Measurements from ENCODE around the gene FHIP2A.

Gene FHIP2A

GRCh38 chr10:114802177-114802576 lies 19.4 kb upstream of the FHIP2A start:
- Histone ChIP-seq H3K9ac (ENCODE audit: insufficient read length, low read depth) (no peak overlapping the region), H3K4me3 (ENCODE audit: insufficient read length, low read depth) (no peak overlapping the region), H3K27me3 (ENCODE audit: insufficient read depth, insufficient read length) (no peaks in the 10 kb centered on the region), H3K9me3 (ENCODE audit: insufficient read depth, low read length) (no peaks in the 10 kb centered on the region), H3K36me3 (ENCODE audit: insufficient read depth, insufficient read length, low read length) (no peaks in the 10 kb centered on the region), H3K4me1 (ENCODE audit: insufficient read depth, insufficient read length) (no peaks in the 10 kb centered on the region)
- DNase-seq (ENCODE audit: low read depth, low spot score) = no peak
- TF ChIP-seq ZNF274 (IDR thresholded peaks at IDR 0.05; ENCODE audit: low read depth, low read length) (no peak), YY1 (IDR thresholded peaks at IDR 0.05; ENCODE audit: insufficient read depth, insufficient read length) (no peak), SUZ12 (IDR thresholded peaks at IDR 0.05; ENCODE audit: extremely low read depth, insufficient read depth, insufficient read length) (no peak)

GRCh38 chr10:114806562-114807391 lies 14.8 kb upstream of the FHIP2A start:
- H3K4me3 ChIP-seq (ENCODE audit: insufficient read length, low read depth) = no peak overlapping the region
- DNase-seq (ENCODE audit: low read depth, low spot score) = no peak
- no peak overlapping the region for H3K9ac ChIP-seq (ENCODE audit: insufficient read length, low read depth)
- H3K9me3 ChIP-seq (ENCODE audit: insufficient read depth, low read length) = no peaks in the 10 kb centered on the region
- no peaks in the 10 kb centered on the region for H3K36me3 ChIP-seq (ENCODE audit: insufficient read depth, insufficient read length, low read length)
- no peak for TF ChIP-seq ZNF274 (IDR thresholded peaks at IDR 0.05; ENCODE audit: low read depth, low read length)
- TF ChIP-seq SUZ12 (IDR thresholded peaks at IDR 0.05; ENCODE audit: extremely low read depth, insufficient read depth, insufficient read length) = no peak
- TF ChIP-seq YY1 (IDR thresholded peaks at IDR 0.05; ENCODE audit: insufficient read depth, insufficient read length) = no peak
- no peaks in the 10 kb centered on the region for H3K27me3 ChIP-seq (ENCODE audit: insufficient read depth, insufficient read length)
- H3K4me1 ChIP-seq (ENCODE audit: insufficient read depth, insufficient read length) = no peaks in the 10 kb centered on the region

GRCh38 chr10:114808982-114809381 lies 12.6 kb upstream of the FHIP2A start:
- Histone ChIP-seq H3K9ac (ENCODE audit: insufficient read length, low read depth) (no peak overlapping the region), H3K27me3 (ENCODE audit: insufficient read depth, insufficient read length) (no peaks in the 10 kb centered on the region), H3K4me1 (ENCODE audit: insufficient read depth, insufficient read length) (no peaks in the 10 kb centered on the region), H3K4me3 (ENCODE audit: insufficient read length, low read depth) (no peak overlapping the region), H3K9me3 (ENCODE audit: insufficient read depth, low read length) (no peaks in the 10 kb centered on the region), H3K36me3 (ENCODE audit: insufficient read depth, insufficient read length, low read length) (no peaks in the 10 kb centered on the region)
- no peak for TF ChIP-seq YY1 (IDR thresholded peaks at IDR 0.05; ENCODE audit: insufficient read depth, insufficient read length)
- no peak for TF ChIP-seq ZNF274 (IDR thresholded peaks at IDR 0.05; ENCODE audit: low read depth, low read length)
- no peak for TF ChIP-seq SUZ12 (IDR thresholded peaks at IDR 0.05; ENCODE audit: extremely low read depth, insufficient read depth, insufficient read length)
- no peak for DNase-seq (ENCODE audit: low read depth, low spot score)

GRCh38 chr10:114810926-114811325 lies 10.7 kb upstream of the FHIP2A start:
- Histone ChIP-seq H3K9me3 (ENCODE audit: insufficient read depth, low read length) (no peaks in the 10 kb centered on the region), H3K36me3 (ENCODE audit: insufficient read depth, insufficient read length, low read length) (no peaks in the 10 kb centered on the region), H3K27me3 (ENCODE audit: insufficient read depth, insufficient read length) (no peaks in the 10 kb centered on the region), H3K4me3 (ENCODE audit: insufficient read length, low read depth) (no peak overlapping the region), H3K4me1 (ENCODE audit: insufficient read depth, insufficient read length) (no peaks in the 10 kb centered on the region), H3K9ac (ENCODE audit: insufficient read length, low read depth) (no peak overlapping the region)
- TF ChIP-seq SUZ12 (IDR thresholded peaks at IDR 0.05; ENCODE audit: extremely low read depth, insufficient read depth, insufficient read length) (no peak), YY1 (IDR thresholded peaks at IDR 0.05; ENCODE audit: insufficient read depth, insufficient read length) (no peak), ZNF274 (IDR thresholded peaks at IDR 0.05; ENCODE audit: low read depth, low read length) (no peak)
- no peak for DNase-seq (ENCODE audit: low read depth, low spot score)

- no peaks in the 10 kb centered on the region for H3K9me3 ChIP-seq (ENCODE audit: insufficient read depth, low read length)
- H3K27me3 ChIP-seq (ENCODE audit: insufficient read depth, insufficient read length) = no peaks in the 10 kb centered on the region
- no peaks in the 10 kb centered on the region for H3K4me1 ChIP-seq (ENCODE audit: insufficient read depth, insufficient read length)
- TF ChIP-seq ZNF274 (IDR thresholded peaks at IDR 0.05; ENCODE audit: low read depth, low read length) (no peak), SUZ12 (IDR thresholded peaks at IDR 0.05; ENCODE audit: extremely low read depth, insufficient read depth, insufficient read length) (no peak)
- H3K4me3 ChIP-seq (ENCODE audit: insufficient read length, low read depth) = no peak overlapping the region
- no peak for DNase-seq (ENCODE audit: low read depth, low spot score)
- no peak overlapping the region for H3K9ac ChIP-seq (ENCODE audit: insufficient read length, low read depth)
- H3K36me3 ChIP-seq (ENCODE audit: insufficient read depth, insufficient read length, low read length) = no peaks in the 10 kb centered on the region
These were observed 9.7 kb upstream of the FHIP2A start for GRCh38 chr10:114811862-114812261.

GRCh38 chr10:114815791-114816190 lies 5.8 kb upstream of the FHIP2A start:
- H3K9ac ChIP-seq (ENCODE audit: insufficient read length, low read depth) = no peak overlapping the region
- no peaks in the 10 kb centered on the region for H3K4me1 ChIP-seq (ENCODE audit: insufficient read depth, insufficient read length)
- no peaks in the 10 kb centered on the region for H3K27me3 ChIP-seq (ENCODE audit: insufficient read depth, insufficient read length)
- H3K9me3 ChIP-seq (ENCODE audit: insufficient read depth, low read length) = 0 out of 2 replicates have a peak, but pooled peaks cover 4% of the 10 kb centered on the region
- no peak overlapping the region for H3K4me3 ChIP-seq (ENCODE audit: insufficient read length, low read depth)
- TF ChIP-seq ZNF274 (IDR thresholded peaks at IDR 0.05; ENCODE audit: low read depth, low read length) = no peak
- no peak for TF ChIP-seq YY1 (IDR thresholded peaks at IDR 0.05; ENCODE audit: insufficient read depth, insufficient read length)
- TF ChIP-seq SUZ12 (IDR thresholded peaks at IDR 0.05; ENCODE audit: extremely low read depth, insufficient read depth, insufficient read length) = no peak
- no peak for DNase-seq (ENCODE audit: low read depth, low spot score)
- H3K36me3 ChIP-seq (ENCODE audit: insufficient read depth, insufficient read length, low read length) = no peaks in the 10 kb centered on the region

- no peaks in the 10 kb centered on the region for H3K36me3 ChIP-seq (ENCODE audit: insufficient read depth, insufficient read length, low read length)
- no peaks in the 10 kb centered on the region for H3K4me1 ChIP-seq (ENCODE audit: insufficient read depth, insufficient read length)
- TF ChIP-seq ZNF274 (IDR thresholded peaks at IDR 0.05; ENCODE audit: low read depth, low read length) = no peak
- TF ChIP-seq SUZ12 (IDR thresholded peaks at IDR 0.05; ENCODE audit: extremely low read depth, insufficient read depth, insufficient read length) = no peak
- TF ChIP-seq YY1 (IDR thresholded peaks at IDR 0.05; ENCODE audit: insufficient read depth, insufficient read length) = no peak
- H3K9me3 ChIP-seq (ENCODE audit: insufficient read depth, low read length) = 0 out of 2 replicates have a peak, but pooled peaks cover 6% of the 10 kb centered on the region
- DNase-seq (ENCODE audit: low read depth, low spot score) = no peak
- no peak overlapping the region for H3K9ac ChIP-seq (ENCODE audit: insufficient read length, low read depth)
- H3K4me3 ChIP-seq (ENCODE audit: insufficient read length, low read depth) = no peak overlapping the region
- no peaks in the 10 kb centered on the region for H3K27me3 ChIP-seq (ENCODE audit: insufficient read depth, insufficient read length)
These were observed 5.3 kb upstream of the FHIP2A start for GRCh38 chr10:114816308-114816707.

Data from NT2/D1 (cell line).